Endothelial cell of coronary artery (primary cell): ENCODE measurements around the gene FAM111A. TPM values are rescaled to one million over a fixed set of nuclear protein-coding genes. Genes with fewer than 3 reads are reported as not detected.

Experiments
- total RNA-seq: library from RNA; depleted of rRNA; stranded (reverse); fragments of >200 nt; gene quantifications from 2 replicates; pipeline ENCODE4 v1.2.3, GENCODE V29; 2014

The FAM111A gene
- 35.5 and 37.2 TPM in 2 replicates for total RNA-seq

GRCh38 chr11:59142530-59143507 lies at the start of gene FAM111A:
Gene FAM111A (plus strand): TSS chr11:59142856. CDS start chr11:59148873, 6,017 bp downstream.

GRCh38 chr11:59106363-59107336 lies 36.0 kb upstream of the FAM111A start, which contains the start of gene FAM111B:
Gene FAM111B (plus strand): TSS chr11:59107237. CDS start chr11:59109626, 2,389 bp downstream.

GRCh38 chr11:59171508-59172322 lies 29.1 kb downstream of the FAM111A start, which contains the start of gene DTX4:
Gene DTX4 (plus strand): TSS chr11:59172132. CDS start chr11:59172596, 464 bp downstream.

Other genes starting within 250 kb of the FAM111A start
- gene GLYATL1, start 203.4 kb upstream of the FAM111A start, total RNA-seq, result not detected in 2 replicates
- not detected in 2 replicates for gene GLYATL1B, start 56.5 kb upstream of the FAM111A start, total RNA-seq
- gene FAM111B, start 35.6 kb upstream of the FAM111A start, total RNA-seq, result 6.3 and 12.1 TPM in 2 replicates
- gene DTX4, start 29.3 kb downstream of the FAM111A start, total RNA-seq, result 0.18 and 1.2 TPM in 2 replicates
- not detected in 2 replicates for gene MPEG1, start 70.1 kb downstream of the FAM111A start, total RNA-seq
- not detected in 2 replicates for gene OR5AN1, start 216.0 kb downstream of the FAM111A start, total RNA-seq